GM18526 (cell line): ENCODE results near the gene SDCCAG8.

ENCODE experiments used
- POLR2A ChIP-seq: IDR thresholded peaks from 3 replicates; pipeline ENCODE4 v1.6.1; 2011; ENCODE audit not compliant: insufficient read length; ENCODE audit errors: extremely low read depth

SDCCAG8 gene

GRCh38 chr1:243477731-243478290 lies 222.0 kb downstream of the SDCCAG8 start:
- TF ChIP-seq POLR2A = no peak

- no peak for TF ChIP-seq POLR2A
These were observed 225.3 kb downstream of the SDCCAG8 start for GRCh38 chr1:243481101-243481500.

GRCh38 chr1:243482141-243483022 lies 226.5 kb downstream of the SDCCAG8 start:
- TF ChIP-seq POLR2A = no peak

- TF ChIP-seq POLR2A = no peak
These were observed 227.4 kb downstream of the SDCCAG8 start for GRCh38 chr1:243483071-243483771.

- no peak for TF ChIP-seq POLR2A
These were observed 228.1 kb downstream of the SDCCAG8 start for GRCh38 chr1:243483952-243484351.

- no peak for TF ChIP-seq POLR2A
These were observed 231.3 kb downstream of the SDCCAG8 start for GRCh38 chr1:243487036-243487648.

- no peak for TF ChIP-seq POLR2A
These were observed 231.9 kb downstream of the SDCCAG8 start for GRCh38 chr1:243487649-243488227.

GRCh38 chr1:243488459-243489157 lies 232.8 kb downstream of the SDCCAG8 start:
- TF ChIP-seq POLR2A = no peak

- no peak for TF ChIP-seq POLR2A
These were observed 233.3 kb downstream of the SDCCAG8 start for GRCh38 chr1:243489158-243489527.

GRCh38 chr1:243489681-243490546 lies 234.1 kb downstream of the SDCCAG8 start:
- no peak for TF ChIP-seq POLR2A

GRCh38 chr1:243490748-243491686 lies 235.2 kb downstream of the SDCCAG8 start:
- TF ChIP-seq POLR2A = no peak

- TF ChIP-seq POLR2A = no peak
These were observed 237.6 kb downstream of the SDCCAG8 start for GRCh38 chr1:243493156-243494129.
